HCT116 (cell line): ENCODE results near the gene ZNF502. TPM values are rescaled to one million over a fixed set of nuclear protein-coding genes. Genes with fewer than 3 reads are reported as not detected.

ENCODE experiments used
- ATAC-seq: fragments of 200-7000 bp; cut with Tn5 transposase; 2 replicates; pipeline ENCODE4 v1.9.1; 2020; ENCODE audit warnings: mild to moderate bottlenecking, moderate library complexity
- BruUV-seq: library from RNA; stranded (reverse); fragments of 400-500 nt; replicated peaks from 2 replicates; lab custom pipeline; 2021; lab: Mats Ljungman, UMichigan
- CTCF ChIA-PET: fragments of 300-600 bp; sonication (Branson Sonifier 250); formaldehyde crosslinking; loops from one replicate; lab custom pipeline; 2021; ENCODE audit warnings: antibody characterized with exemption; lab: Charles Lee
- POLR2A ChIA-PET: fragments of 300-600, 350-600 bp; sonication (Branson Sonifier 250); formaldehyde crosslinking; loops from one replicate; lab custom pipeline; 2021; ENCODE audit warnings: antibody characterized with exemption; lab: Charles Lee
- RAD21 ChIA-PET, 2 experiments: fragments of 300-600 bp; sonication (Branson Sonifier 250); formaldehyde crosslinking; loops; one replicate each; lab custom pipeline; 2023; ENCODE audit warnings: low total read pairs in 2 of 2; ENCODE audit not compliant: uncharacterized antibody in 2 of 2, unreplicated experiment in 2 of 2, low non-redundant PET in 1 of 2; lab: Charles Lee
- DNase-seq: peaks from one replicate; pipeline ENCODE4 v3.0.0-alpha.2; 2010; ENCODE audit warnings: low read depth, low spot score
- H2AFZ ChIP-seq: fragments of 200-600 bp; shearing (Covaris generic), sonication (generic); 2 replicates; pipeline ENCODE4 v1.6.1; 2017; ENCODE audit warnings: low read depth, mixed run types, mixed read lengths, antibody characterized with exemption, low read length; ENCODE audit not compliant: poor library complexity, severe bottlenecking
- H3K27ac ChIP-seq: 2 replicates; pipeline ENCODE4 v1.5.1; 2012; ENCODE audit warnings: low read depth, low read length
- H3K27me3 ChIP-seq: fragments of 200-600 bp; sonication (generic); 2 replicates; pipeline ENCODE4 v1.6.1; 2016; ENCODE audit warnings: mixed run types, low read length, mixed read lengths; ENCODE audit not compliant: insufficient read depth
- H3K36me3 ChIP-seq, 2 experiments: fragments of 200-500 bp in 1 of 2; fragments of 200-600 bp in 1 of 2; sonication (Bioruptor generic) in 1 of 2; sonication (generic) in 1 of 2; 2 replicates each; pipeline versions ENCODE4 v1.5.1 to v1.6.1; 2014 to 2016; ENCODE audit warnings: low read length in 2 of 2, inconsistent platforms in 1 of 2, mixed read lengths in 1 of 2, mixed run types in 1 of 2; ENCODE audit not compliant: insufficient read depth in 2 of 2, control insufficient read depth in 1 of 2
- H3K4me1 ChIP-seq, 2 experiments: fragments of 200-600 bp in 1 of 2; sonication (generic) in 1 of 2; 2 replicates each; pipeline versions ENCODE4 v1.5.1 to v1.6.1; 2012 to 2017; ENCODE audit warnings: low read length in 2 of 2, inconsistent platforms in 1 of 2, mild to moderate bottlenecking in 1 of 2, mixed read lengths in 1 of 2, mixed run types in 1 of 2, moderate library complexity in 1 of 2; ENCODE audit not compliant: insufficient read depth in 2 of 2, control insufficient read depth in 1 of 2
- H3K4me2 ChIP-seq: fragments of 200-600 bp; sonication (generic); 2 replicates; pipeline ENCODE4 v1.6.1; 2017; ENCODE audit warnings: mixed run types, low read length, mixed read lengths
- H3K4me3 ChIP-seq, 2 experiments: fragments of 200-600 bp in 1 of 2; sonication (generic) in 1 of 2; replicated peaks in 1 of 2; 2 replicates each; pipeline ENCODE4 v1.5.1; 2011 to 2016; ENCODE audit warnings: low read length in 2 of 2, control low read depth in 1 of 2, low read depth in 1 of 2, mild to moderate bottlenecking in 1 of 2, mixed read lengths in 1 of 2, mixed run types in 1 of 2
- H3K79me2 ChIP-seq: fragments of 200-600 bp; sonication (generic); 2 replicates; pipeline ENCODE4 v1.6.1; 2017; ENCODE audit warnings: mild to moderate bottlenecking, mixed run types, low read length, moderate library complexity, mixed read lengths; ENCODE audit not compliant: insufficient read depth
- H3K9ac ChIP-seq: fragments of 200-600 bp; sonication (generic); 2 replicates; pipeline ENCODE4 v1.6.1; 2016; ENCODE audit warnings: low read length, mixed read lengths
- H3K9me2 ChIP-seq: fragments of 200-600 bp; sonication (generic), shearing (Covaris generic); 2 replicates; pipeline ENCODE4 v1.6.1; 2017; ENCODE audit warnings: mixed run types, mild to moderate bottlenecking, moderate library complexity; ENCODE audit not compliant: insufficient read depth
- H3K9me3 ChIP-seq, 2 experiments: fragments of 200-500 bp in 1 of 2; fragments of 200-600 bp in 1 of 2; sonication (Bioruptor generic) in 1 of 2; sonication (generic) in 1 of 2; 2 replicates each; pipeline ENCODE4 v1.6.1; 2014 to 2017; ENCODE audit warnings: low read length in 2 of 2, mixed read lengths in 2 of 2, inconsistent platforms in 1 of 2, low read depth in 1 of 2, mild to moderate bottlenecking in 1 of 2, mixed run types in 1 of 2, moderate library complexity in 1 of 2; ENCODE audit not compliant: control insufficient read depth in 1 of 2, insufficient read depth in 1 of 2
- H4K20me1 ChIP-seq: fragments of 200-600 bp; sonication (generic), shearing (Covaris generic); 2 replicates; pipeline ENCODE4 v1.6.1; 2017; ENCODE audit warnings: mixed run types, mild to moderate bottlenecking, moderate library complexity; ENCODE audit not compliant: insufficient read depth
- CBX3 ChIP-seq: IDR thresholded peaks from 2 replicates; pipeline ENCODE4 v1.6.1; 2012; ENCODE audit warnings: low read depth
- EGR1 ChIP-seq: IDR thresholded peaks from 2 replicates; pipeline ENCODE4 v1.6.1; 2012; ENCODE audit warnings: low read depth
- EZH2 ChIP-seq: fragments of 200-600 bp; sonication (generic); IDR thresholded peaks from 2 replicates; pipeline ENCODE4 v1.6.1; 2017; ENCODE audit warnings: antibody characterized with exemption, mixed run types
- EZH2phosphoT487 ChIP-seq: fragments of 200-600 bp; IDR thresholded peaks from 2 replicates; pipeline ENCODE4 v1.6.1; 2018; ENCODE audit warnings: antibody characterized with exemption, borderline replicate concordance
- FOSL1 ChIP-seq: IDR thresholded peaks from 2 replicates; pipeline ENCODE4 v1.6.1; 2012; ENCODE audit warnings: low read depth
- POLR2A ChIP-seq: IDR thresholded peaks from 2 replicates; pipeline ENCODE4 v1.7.0; 2011; ENCODE audit warnings: borderline replicate concordance; ENCODE audit not compliant: insufficient read depth, insufficient read length; ENCODE audit errors: extremely low read depth
- POLR2AphosphoS5 ChIP-seq: IDR thresholded peaks from 2 replicates; pipeline ENCODE4 v1.6.1; 2011; ENCODE audit warnings: mild to moderate bottlenecking, low read depth, low read length, moderate library complexity
- RAD21 ChIP-seq: IDR thresholded peaks from 2 replicates; pipeline ENCODE4 v1.6.1; 2012; ENCODE audit warnings: low read depth, mild to moderate bottlenecking
- SRF ChIP-seq: IDR thresholded peaks from 2 replicates; pipeline ENCODE4 v1.6.1; 2012; ENCODE audit warnings: low read depth
- TCF7L2 ChIP-seq: IDR thresholded peaks from 2 replicates; pipeline ENCODE4 v1.7.0; 2011; ENCODE audit warnings: borderline replicate concordance, inconsistent platforms; ENCODE audit not compliant: insufficient read depth, insufficient read length; ENCODE audit errors: extremely low read depth
- YY1 ChIP-seq: IDR thresholded peaks from 2 replicates; pipeline ENCODE4 v1.6.1; 2011; ENCODE audit warnings: low read length, low read depth, moderate library complexity, mild to moderate bottlenecking; ENCODE audit not compliant: insufficient replicate concordance; ENCODE audit errors: extremely low read depth
- ZBTB33 ChIP-seq: IDR thresholded peaks from 2 replicates; pipeline ENCODE4 v1.6.1; 2011; ENCODE audit warnings: mild to moderate bottlenecking, low read length, moderate library complexity; ENCODE audit not compliant: insufficient replicate concordance; ENCODE audit errors: extremely low read depth
- ZFX ChIP-seq: fragments of 450-650 bp; IDR thresholded peaks from 2 replicates; pipeline ENCODE4 v1.6.1; 2017
- ZNF274 ChIP-seq: fragments of 200-500 bp; sonication (Bioruptor generic); IDR thresholded peaks from 2 replicates; pipeline ENCODE4 v1.6.1; 2014; ENCODE audit warnings: mild to moderate bottlenecking, low read depth, low read length, inconsistent platforms
- intact Hi-C: fragments of 100-400 bp; cut with micrococcal nuclease; formaldehyde crosslinking; loops from 2 replicates; pipeline ENCODE4 v1.10.0; 2022
- total RNA-seq: library from RNA; stranded (reverse); gene quantifications from one replicate; pipeline ENCODE4 v1.2.1, GENCODE V29; 2021; ENCODE audit not compliant: unreplicated experiment
- TF ChIP-seq, protein P1 (sequence below): IDR thresholded peaks from 2 replicates; pipeline ENCODE4 v1.6.1; 2012
- TF ChIP-seq, protein P2 (sequence below): IDR thresholded peaks from 2 replicates; pipeline ENCODE4 v1.6.1; 2012
- TF ChIP-seq, protein P3 (sequence below), 3 experiments: fragments of 200-600 bp in 1 of 3; sonication (generic) in 1 of 3; IDR thresholded peaks in 2 of 3; conservative IDR thresholded peaks in 1 of 3; 2 replicates each; pipeline ENCODE4 v1.5.1; 2012 to 2017; ENCODE audit warnings: low read depth in 2 of 3, low read length in 2 of 3, antibody characterized with exemption in 1 of 3, borderline replicate concordance in 1 of 3, control low read depth in 1 of 3, mild to moderate bottlenecking in 1 of 3, mixed read lengths in 1 of 3, mixed run types in 1 of 3, moderate library complexity in 1 of 3; ENCODE audit not compliant: insufficient read depth in 1 of 3

The ZNF502 gene
- total RNA-seq, 1 experiment from 2014 or later = 1.5 TPM

GRCh38 chr3:44666346-44666745, 46.1 kb upstream of the ZNF502 start:
- Histone ChIP-seq H3K27me3 (no peaks in the 10 kb centered on the region), H3K9ac (no peak overlapping the region), H3K79me2 (no peaks in the 10 kb centered on the region), H3K9me3 (peaks cover 0 to 8% of the 10 kb centered on the region in 2 experiments; a peak in 1 of 4 replicates), H3K9me2 (no peaks in the 10 kb centered on the region), H4K20me1 (no peaks in the 10 kb centered on the region), H2AFZ (no peak overlapping the region), H3K36me3 (peaks cover 0 to 6% of the 10 kb centered on the region in 2 experiments; a peak in 3 of 4 replicates), H3K4me1 (no peaks in the 10 kb centered on the region), H3K4me3 (no peak overlapping the region), H3K4me2 (no peak overlapping the region), H3K27ac (no peak overlapping the region)
- ATAC-seq (no peak), DNase-seq (no peak)
- ChIA-PET RAD21 (no interaction called here), POLR2A (no interaction called here), CTCF (no interaction called here)
- BruUV-seq = no TSS peak
- intact Hi-C loops = no loop called here
- TF ChIP-seq TCF7L2 (no peak), RAD21 (no peak), FOSL1 (no peak), SRF (no peak), CBX3 (no peak), YY1 (no peak), ZFX (no peak), ZBTB33 (no peak), EZH2phosphoT487 (no peak), POLR2AphosphoS5 (no peak), POLR2A (no peak), ZNF274 (no peak), EGR1 (no peak), EZH2 (no peak)
- TF ChIP-seq, protein P1, sequence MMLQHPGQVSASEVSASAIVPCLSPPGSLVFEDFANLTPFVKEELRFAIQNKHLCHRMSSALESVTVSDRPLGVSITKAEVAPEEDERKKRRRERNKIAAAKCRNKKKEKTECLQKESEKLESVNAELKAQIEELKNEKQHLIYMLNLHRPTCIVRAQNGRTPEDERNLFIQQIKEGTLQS = no peak
- TF ChIP-seq, protein P2, sequence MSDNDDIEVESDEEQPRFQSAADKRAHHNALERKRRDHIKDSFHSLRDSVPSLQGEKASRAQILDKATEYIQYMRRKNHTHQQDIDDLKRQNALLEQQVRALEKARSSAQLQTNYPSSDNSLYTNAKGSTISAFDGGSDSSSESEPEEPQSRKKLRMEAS = no peak
- TF ChIP-seq, protein P3, sequence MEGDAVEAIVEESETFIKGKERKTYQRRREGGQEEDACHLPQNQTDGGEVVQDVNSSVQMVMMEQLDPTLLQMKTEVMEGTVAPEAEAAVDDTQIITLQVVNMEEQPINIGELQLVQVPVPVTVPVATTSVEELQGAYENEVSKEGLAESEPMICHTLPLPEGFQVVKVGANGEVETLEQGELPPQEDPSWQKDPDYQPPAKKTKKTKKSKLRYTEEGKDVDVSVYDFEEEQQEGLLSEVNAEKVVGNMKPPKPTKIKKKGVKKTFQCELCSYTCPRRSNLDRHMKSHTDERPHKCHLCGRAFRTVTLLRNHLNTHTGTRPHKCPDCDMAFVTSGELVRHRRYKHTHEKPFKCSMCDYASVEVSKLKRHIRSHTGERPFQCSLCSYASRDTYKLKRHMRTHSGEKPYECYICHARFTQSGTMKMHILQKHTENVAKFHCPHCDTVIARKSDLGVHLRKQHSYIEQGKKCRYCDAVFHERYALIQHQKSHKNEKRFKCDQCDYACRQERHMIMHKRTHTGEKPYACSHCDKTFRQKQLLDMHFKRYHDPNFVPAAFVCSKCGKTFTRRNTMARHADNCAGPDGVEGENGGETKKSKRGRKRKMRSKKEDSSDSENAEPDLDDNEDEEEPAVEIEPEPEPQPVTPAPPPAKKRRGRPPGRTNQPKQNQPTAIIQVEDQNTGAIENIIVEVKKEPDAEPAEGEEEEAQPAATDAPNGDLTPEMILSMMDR (IDR thresholded peaks at IDR 0.05 in 2 of 3, conservative IDR thresholded peaks at IDR 0.05 in 1 of 3; ENCODE audit: borderline replicate concordance in 1 of 3, insufficient read depth in 1 of 3, low read depth in 2 of 3, low read length in 2 of 3) = no peak
